ENCODE measurements around the gene F7.
"Not testable (repeated sequence)": the region's sequence is repeated elsewhere in the genome, so short reads cannot be mapped to it uniquely, and the experiment has no call there.

The F7 gene

GRCh38 chr13:113105032-113105920, at the start of gene F7:
TSS of gene F7 (plus strand) at chr13:113105791. CDS start at chr13:113105842, 51 bp downstream.
- DNase-seq (ENCODE audit: low spot score), result no peak

GRCh38 chr13:113057084-113057483, 48.5 kb upstream of the F7 start:
- DNase-seq (ENCODE audit: low spot score), result no peak

GRCh38 chr13:113057559-113057958, 48.0 kb upstream of the F7 start:
- not testable (repeated sequence) for DNase-seq (ENCODE audit: low spot score)

- no peak for DNase-seq (ENCODE audit: low spot score)
Observed at GRCh38 chr13:113058129-113058987, 47.2 kb upstream of the F7 start.

- DNase-seq (ENCODE audit: low spot score), result no peak
Observed at GRCh38 chr13:113058988-113059850, 46.4 kb upstream of the F7 start.

GRCh38 chr13:113059891-113060290, 45.7 kb upstream of the F7 start:
- no peak for DNase-seq (ENCODE audit: low spot score)

GRCh38 chr13:113060557-113061270, 44.9 kb upstream of the F7 start:
- no peak for DNase-seq (ENCODE audit: low spot score)

GRCh38 chr13:113061271-113061625, 44.3 kb upstream of the F7 start:
- DNase-seq (ENCODE audit: low spot score), result no peak

GRCh38 chr13:113061796-113062425, 43.7 kb upstream of the F7 start:
- DNase-seq (ENCODE audit: low spot score), result no peak

- DNase-seq (ENCODE audit: low spot score), result no peak
Observed at GRCh38 chr13:113062691-113063090, 42.9 kb upstream of the F7 start.

- no peak for DNase-seq (ENCODE audit: low spot score)
Observed at GRCh38 chr13:113063091-113063491, 42.5 kb upstream of the F7 start.

GRCh38 chr13:113064000-113064533, 41.5 kb upstream of the F7 start:
- no peak for DNase-seq (ENCODE audit: low spot score)

- no peak for DNase-seq (ENCODE audit: low spot score)
Observed at GRCh38 chr13:113064534-113065405, 40.8 kb upstream of the F7 start.

- DNase-seq (ENCODE audit: low spot score), result no peak
Observed at GRCh38 chr13:113065406-113066141, 40.0 kb upstream of the F7 start.

GRCh38 chr13:113066142-113066455, 39.5 kb upstream of the F7 start:
- DNase-seq (ENCODE audit: low spot score), result no peak

GRCh38 chr13:113066746-113067145, 38.8 kb upstream of the F7 start:
- DNase-seq (ENCODE audit: low spot score), result no peak

- no peak for DNase-seq (ENCODE audit: low spot score)
Observed at GRCh38 chr13:113069861-113070805, 35.5 kb upstream of the F7 start.

GRCh38 chr13:113070855-113071254, 34.7 kb upstream of the F7 start:
- DNase-seq (ENCODE audit: low spot score), result no peak

All from germinal center (tissue), 1 donor.